Kidney glomerular epithelial cell (primary cell): ENCODE results near the gene MYCBP.

Source experiments
- DNase-seq: peaks from one replicate; lab custom pipeline; 2025; lab: John Stamatoyannopoulos, UW

MYCBP gene

GRCh38 chr1:38820860-38821259 lies 52.3 kb downstream of the MYCBP start:
- DNase-seq: no peak

DNA sequence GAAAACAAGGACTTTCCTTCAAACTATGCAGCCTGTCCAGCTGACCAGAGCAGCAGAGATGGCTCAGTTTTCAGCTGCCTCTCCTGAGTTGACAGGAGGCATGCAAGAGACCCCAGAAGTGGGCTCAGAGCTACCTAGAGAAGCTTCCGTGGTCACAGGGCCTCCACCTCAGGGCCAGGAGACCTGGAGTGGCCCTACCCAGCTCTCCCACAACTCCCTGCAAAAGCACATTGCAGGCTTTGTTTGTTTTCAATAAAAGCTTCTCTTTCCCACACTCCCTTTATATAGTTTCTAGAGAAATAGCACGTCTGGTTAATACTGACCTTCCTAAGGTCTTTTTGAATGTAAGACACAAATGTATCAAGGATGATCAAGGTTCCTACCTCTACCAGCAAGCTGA lies 53.6 kb downstream of the MYCBP start:
- DNase-seq: no peak

- no peak for DNase-seq
These were observed 54.1 kb downstream of the MYCBP start for GRCh38 chr1:38819040-38819439.

GRCh38 chr1:38818175-38818976 lies 54.8 kb downstream of the MYCBP start:
- no peak for DNase-seq

- no peak for DNase-seq
These were observed 55.6 kb downstream of the MYCBP start for GRCh38 chr1:38817267-38818174.

DNA sequence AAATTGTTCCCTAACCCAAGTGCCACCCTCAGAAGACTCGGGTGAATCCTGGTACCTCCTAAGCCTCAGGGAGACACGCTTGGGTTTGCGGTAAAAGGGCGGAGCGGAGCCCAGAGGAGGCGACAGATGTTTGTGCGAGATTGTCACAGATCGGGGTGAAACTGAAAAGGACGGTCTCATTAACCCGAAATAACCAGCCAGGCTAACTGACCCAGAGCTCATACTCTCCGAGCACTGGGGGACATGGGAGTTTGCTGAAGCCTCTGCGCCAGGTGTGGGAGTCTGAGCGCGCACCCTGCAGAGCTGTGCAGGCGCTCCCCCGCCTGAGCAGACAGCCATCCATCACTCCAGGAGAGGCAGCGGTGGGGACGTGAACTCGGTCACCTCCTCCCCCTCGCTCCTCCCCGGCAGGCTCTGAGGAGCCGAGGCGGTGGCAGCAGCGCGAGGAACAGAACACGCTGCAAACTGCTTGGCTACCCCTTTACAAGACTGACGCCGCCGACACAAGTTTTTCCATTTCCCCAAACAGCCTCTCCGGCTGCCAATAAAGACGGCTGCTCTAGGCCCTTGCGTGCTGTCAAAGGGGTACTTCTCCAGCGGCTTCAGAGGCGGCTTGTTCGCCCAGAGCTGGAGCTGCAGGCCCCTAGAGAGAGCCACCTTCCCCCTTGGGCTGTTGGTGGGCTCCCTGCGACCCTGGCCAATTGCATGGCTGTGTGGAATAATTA lies 57.1 kb downstream of the MYCBP start:
- DNase-seq: peak; percentile 27

- DNase-seq: no peak
These were observed 58.1 kb downstream of the MYCBP start for GRCh38 chr1:38814984-38815464.

- DNase-seq: no peak
These were observed 58.6 kb downstream of the MYCBP start for GRCh38 chr1:38814444-38814983.

GRCh38 chr1:38812981-38813380 lies 60.2 kb downstream of the MYCBP start:
- no peak for DNase-seq
